ENCODE results near the gene DENND5A. TPM values are rescaled to one million over a fixed set of nuclear protein-coding genes. Genes with fewer than 3 reads are reported as not detected.

The DENND5A gene
- total RNA-seq, 1 experiment from 2014 or later, result 58.0 TPM

DNA sequence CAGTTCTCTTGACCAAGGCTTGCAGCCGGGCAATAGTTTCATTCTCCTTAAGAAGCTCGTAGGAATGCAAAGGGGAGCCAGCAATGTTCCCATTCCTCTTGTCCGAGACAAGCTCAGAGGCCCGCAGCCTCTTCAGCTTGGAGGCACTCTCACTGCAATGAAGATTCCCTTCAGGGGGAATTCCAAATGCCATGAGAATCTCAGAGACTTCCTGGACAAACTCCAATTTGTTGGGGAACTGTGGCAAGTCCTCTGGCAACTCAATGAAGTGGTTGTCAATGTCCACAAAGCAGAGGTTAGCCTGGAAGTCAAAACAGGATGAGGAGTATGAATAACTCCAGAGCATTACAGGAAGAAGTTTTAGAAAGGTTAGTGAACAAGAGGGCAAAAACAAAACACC, 84.4 kb downstream of the DENND5A start:
- no peak overlapping the region for H3K4me3 ChIP-seq (ENCODE audit: low read depth, low read length)
- H3K27ac Mint-ChIP-seq (ENCODE audit: unreplicated experiment), result peak overlapping the region; percentile 74
- ChIA-PET CTCF (no interaction called here), POLR2A (no interaction called here)
- no TSS peak for BruUV-seq (replicated peaks)
- H3K9me3 Mint-ChIP-seq (ENCODE audit: unreplicated experiment), result no peaks in the 10 kb centered on the region
- peaks cover 22% of the 10 kb centered on the region for H3K4me1 ChIP-seq
- peak in 1 of 2 experiments; percentile 39 for DNase-seq
- H3K27me3 ChIP-seq (replicated peaks; ENCODE audit: control insufficient read depth, insufficient read depth, low read length), result no peaks in the 10 kb centered on the region
- TF ChIP-seq, protein P1, sequence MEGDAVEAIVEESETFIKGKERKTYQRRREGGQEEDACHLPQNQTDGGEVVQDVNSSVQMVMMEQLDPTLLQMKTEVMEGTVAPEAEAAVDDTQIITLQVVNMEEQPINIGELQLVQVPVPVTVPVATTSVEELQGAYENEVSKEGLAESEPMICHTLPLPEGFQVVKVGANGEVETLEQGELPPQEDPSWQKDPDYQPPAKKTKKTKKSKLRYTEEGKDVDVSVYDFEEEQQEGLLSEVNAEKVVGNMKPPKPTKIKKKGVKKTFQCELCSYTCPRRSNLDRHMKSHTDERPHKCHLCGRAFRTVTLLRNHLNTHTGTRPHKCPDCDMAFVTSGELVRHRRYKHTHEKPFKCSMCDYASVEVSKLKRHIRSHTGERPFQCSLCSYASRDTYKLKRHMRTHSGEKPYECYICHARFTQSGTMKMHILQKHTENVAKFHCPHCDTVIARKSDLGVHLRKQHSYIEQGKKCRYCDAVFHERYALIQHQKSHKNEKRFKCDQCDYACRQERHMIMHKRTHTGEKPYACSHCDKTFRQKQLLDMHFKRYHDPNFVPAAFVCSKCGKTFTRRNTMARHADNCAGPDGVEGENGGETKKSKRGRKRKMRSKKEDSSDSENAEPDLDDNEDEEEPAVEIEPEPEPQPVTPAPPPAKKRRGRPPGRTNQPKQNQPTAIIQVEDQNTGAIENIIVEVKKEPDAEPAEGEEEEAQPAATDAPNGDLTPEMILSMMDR (IDR thresholded peaks at IDR 0.05; ENCODE audit: insufficient read depth in 1 of 2, low read depth in 1 of 2, low read length in 1 of 2, severe bottlenecking in 1 of 2, unreplicated experiment in 1 of 2), result no peak
- H3K36me3 Mint-ChIP-seq (ENCODE audit: insufficient read depth, unreplicated experiment), result peaks cover 69% of the 10 kb centered on the region
- H3K36me3 ChIP-seq (ENCODE audit: control insufficient read depth, insufficient read depth, low read length), result peaks cover 3% of the 10 kb centered on the region; the same call in 1 of the 2 replicates
- peaks cover 26% of the 10 kb centered on the region for H3K4me1 Mint-ChIP-seq (ENCODE audit: low read depth, unreplicated experiment)
- H3K27me3 Mint-ChIP-seq (ENCODE audit: insufficient read depth, unreplicated experiment), result no peaks in the 10 kb centered on the region
- H3K4me3 Mint-ChIP-seq (ENCODE audit: unreplicated experiment), result peak overlapping the region; percentile 38
- H3K9me3 ChIP-seq, result no peaks in the 10 kb centered on the region
- intact Hi-C loops (cut with micrococcal nuclease; ENCODE audit: unreplicated experiment), result no loop called here

DNA sequence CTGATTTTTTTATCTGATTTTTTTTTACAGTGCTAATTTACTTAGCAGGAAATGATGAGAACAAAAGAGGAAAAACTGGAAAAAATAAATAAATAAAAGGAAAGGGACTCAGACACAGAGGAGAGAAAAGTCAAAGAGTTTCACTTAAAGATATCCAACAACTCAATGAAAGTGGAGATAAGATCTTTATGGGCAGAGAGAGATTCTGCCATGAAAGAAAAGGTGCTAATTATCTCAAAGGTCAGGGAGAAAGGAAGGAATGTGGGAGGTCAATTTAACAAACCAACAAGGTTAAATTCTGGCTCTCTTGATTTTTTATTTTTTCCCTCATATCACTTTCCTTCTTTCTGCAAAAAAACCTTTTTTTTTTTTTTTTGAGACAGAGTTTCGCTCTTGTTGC, 86.0 kb downstream of the DENND5A start:
- intact Hi-C loops (cut with micrococcal nuclease; ENCODE audit: unreplicated experiment), result no loop called here
- DNase-seq, result peak in 1 of 2 experiments; percentile 5
- Mint-ChIP-seq H3K36me3 (ENCODE audit: insufficient read depth, unreplicated experiment) (peaks cover 69% of the 10 kb centered on the region), H3K9me3 (ENCODE audit: unreplicated experiment) (no peaks in the 10 kb centered on the region), H3K27ac (ENCODE audit: unreplicated experiment) (peak overlapping the region; percentile 21), H3K4me3 (ENCODE audit: unreplicated experiment) (no peak overlapping the region), H3K4me1 (ENCODE audit: low read depth, unreplicated experiment) (peaks cover 26% of the 10 kb centered on the region), H3K27me3 (ENCODE audit: insufficient read depth, unreplicated experiment) (no peaks in the 10 kb centered on the region)
- BruUV-seq (replicated peaks), result no TSS peak
- POLR2A ChIA-PET, result no interaction called here
- Histone ChIP-seq H3K4me3 (ENCODE audit: low read depth, low read length) (no peak overlapping the region), H3K36me3 (ENCODE audit: control insufficient read depth, insufficient read depth, low read length) (peaks cover 3% of the 10 kb centered on the region; the same call in 1 of the 2 replicates), H3K4me1 (peaks cover 22% of the 10 kb centered on the region), H3K27me3 (replicated peaks; ENCODE audit: control insufficient read depth, insufficient read depth, low read length) (no peaks in the 10 kb centered on the region), H3K9me3 (no peaks in the 10 kb centered on the region)
- TF ChIP-seq, protein P1 (IDR thresholded peaks at IDR 0.05; ENCODE audit: insufficient read depth in 1 of 2, low read depth in 1 of 2, low read length in 1 of 2, severe bottlenecking in 1 of 2, unreplicated experiment in 1 of 2), result no peak
- CTCF ChIA-PET, result interaction anchor here (0.6 kb wide), 1 partner anchor 164 kb away, joined by 3 read pairs; no protein-coding TSS in a partner anchor

DNA sequence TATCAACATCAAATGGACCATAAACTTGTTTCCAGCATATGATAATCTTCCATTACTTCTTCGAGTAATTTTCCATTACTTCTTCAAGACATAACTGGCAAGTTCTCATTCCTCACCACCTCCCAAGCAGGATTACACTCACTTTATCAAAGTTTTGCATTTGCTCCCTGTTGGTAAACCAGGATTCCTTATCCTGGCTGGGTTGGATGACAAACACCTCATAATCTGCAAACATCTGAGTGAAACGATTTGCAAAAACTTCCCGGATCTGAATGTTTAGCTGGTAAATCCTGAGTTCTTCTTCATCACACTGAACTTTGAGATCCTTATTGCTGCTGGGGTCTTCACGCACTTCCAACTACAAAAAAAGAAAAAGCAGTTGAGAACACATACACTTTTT, 86.4 kb downstream of the DENND5A start:
- peaks cover 22% of the 10 kb centered on the region for H3K4me1 ChIP-seq
- no peak for DNase-seq
- Mint-ChIP-seq H3K27ac (ENCODE audit: unreplicated experiment) (peak overlapping the region; percentile 21), H3K36me3 (ENCODE audit: insufficient read depth, unreplicated experiment) (peaks cover 69% of the 10 kb centered on the region), H3K9me3 (ENCODE audit: unreplicated experiment) (no peaks in the 10 kb centered on the region), H3K4me1 (ENCODE audit: low read depth, unreplicated experiment) (peaks cover 26% of the 10 kb centered on the region), H3K27me3 (ENCODE audit: insufficient read depth, unreplicated experiment) (no peaks in the 10 kb centered on the region), H3K4me3 (ENCODE audit: unreplicated experiment) (no peak overlapping the region)
- H3K4me3 ChIP-seq (ENCODE audit: low read depth, low read length), result no peak overlapping the region
- POLR2A ChIA-PET, result no interaction called here
- no TSS peak for BruUV-seq (replicated peaks)
- TF ChIP-seq, protein P1 (IDR thresholded peaks at IDR 0.05; ENCODE audit: insufficient read depth in 1 of 2, low read depth in 1 of 2, low read length in 1 of 2, severe bottlenecking in 1 of 2, unreplicated experiment in 1 of 2), result no peak
- intact Hi-C loops (cut with micrococcal nuclease; ENCODE audit: unreplicated experiment), result no loop called here
- H3K9me3 ChIP-seq, result no peaks in the 10 kb centered on the region
- CTCF ChIA-PET, result interaction anchor here (0.6 kb wide), 1 partner anchor 163 kb away, joined by 3 read pairs; no protein-coding TSS in a partner anchor
- no peaks in the 10 kb centered on the region for H3K27me3 ChIP-seq (replicated peaks; ENCODE audit: control insufficient read depth, insufficient read depth, low read length)
- H3K36me3 ChIP-seq (ENCODE audit: control insufficient read depth, insufficient read depth, low read length), result peaks cover 3% of the 10 kb centered on the region; the same call in 1 of the 2 replicates

Measured in Caco-2 (cell line).